IgD-negative memory B cell (primary cell): ENCODE results near the gene USP6NL. TPM values are rescaled to one million over a fixed set of nuclear protein-coding genes. Genes with fewer than 3 reads are reported as not detected.

ENCODE experiments used
- H3K27ac Mint-ChIP-seq, 3 donors: one replicate each; pipeline ENCODE4 v1.8.0; 2020 to 2022; ENCODE audit warnings: mild to moderate bottlenecking in 3 of 3, mixed read lengths in 3 of 3, moderate library complexity in 1 of 3
- H3K27me3 Mint-ChIP-seq: one replicate; pipeline ENCODE4 v1.8.0; 2021; ENCODE audit warnings: mixed read lengths
- H3K36me3 Mint-ChIP-seq: one replicate; pipeline ENCODE4 v1.8.0; 2020; ENCODE audit warnings: mild to moderate bottlenecking, mixed read lengths
- H3K4me1 Mint-ChIP-seq, 3 donors: one replicate each; pipeline ENCODE4 v1.8.0; 2020 to 2022; ENCODE audit warnings: mixed read lengths in 3 of 3, mild to moderate bottlenecking in 1 of 3
- H3K4me3 Mint-ChIP-seq, 4 donors: one replicate each; pipeline ENCODE4 v1.8.0; 2020 to 2022; ENCODE audit warnings: mild to moderate bottlenecking in 4 of 4, mixed read lengths in 4 of 4, moderate library complexity in 3 of 4
- H3K9me3 Mint-ChIP-seq, 3 donors: one replicate each; pipeline ENCODE4 v1.8.0; 2020 to 2021; ENCODE audit warnings: mixed read lengths in 3 of 3, mild to moderate bottlenecking in 1 of 3
- polyA plus RNA-seq: library from polyadenylated mRNA; unstranded; fragments of 300-500 nt; fragmentation: Illumina TruSeq; gene quantifications from one replicate; pipeline ENCODE4 v1.2.3, GENCODE V29; 2021

USP6NL gene
- polyA plus RNA-seq, 1 donor from 2014 or later, result 39.3 TPM

GRCh38 chr10:11563936-11564335 lies 47.5 kb downstream of the USP6NL start:
- Mint-ChIP-seq H3K9me3 (peaks cover 0 to 3% (median 0%) of the 10 kb centered on the region in 3 donors), H3K27me3 (no peaks in the 10 kb centered on the region), H3K4me3 (no peak overlapping the region), H3K27ac (peak overlapping the region; percentile 7 to 79 (median 51)), H3K36me3 (peaks cover 4% of the 10 kb centered on the region), H3K4me1 (peaks cover 54 to 69% (median 61%) of the 10 kb centered on the region in 3 donors)

GRCh38 chr10:11562888-11563287 lies 48.6 kb downstream of the USP6NL start:
- H3K36me3 Mint-ChIP-seq, result peaks cover 2% of the 10 kb centered on the region
- no peak overlapping the region for H3K4me3 Mint-ChIP-seq
- no peaks in the 10 kb centered on the region for H3K27me3 Mint-ChIP-seq
- peak overlapping the region in 1 of 3 donors; percentile 51 for H3K27ac Mint-ChIP-seq
- no peaks in the 10 kb centered on the region for H3K9me3 Mint-ChIP-seq
- peaks cover 52 to 69% (median 60%) of the 10 kb centered on the region in 3 donors for H3K4me1 Mint-ChIP-seq

- Mint-ChIP-seq H3K27ac (peak overlapping the region; percentile 78 to 97 (median 93)), H3K27me3 (no peaks in the 10 kb centered on the region), H3K9me3 (no peaks in the 10 kb centered on the region), H3K4me1 (peaks cover 62 to 73% (median 70%) of the 10 kb centered on the region in 3 donors), H3K36me3 (no peaks in the 10 kb centered on the region), H3K4me3 (peak overlapping the region; percentile 15 to 86 (median 61))
Measured at GRCh38 chr10:11560076-11560709, 51.3 kb downstream of the USP6NL start.

GRCh38 chr10:11557967-11558366 lies 53.5 kb downstream of the USP6NL start:
- H3K27me3 Mint-ChIP-seq, result no peaks in the 10 kb centered on the region
- H3K36me3 Mint-ChIP-seq, result no peaks in the 10 kb centered on the region
- peak overlapping the region; percentile 2 to 88 (median 74) for H3K27ac Mint-ChIP-seq
- no peaks in the 10 kb centered on the region for H3K9me3 Mint-ChIP-seq
- peaks cover 61 to 70% (median 68%) of the 10 kb centered on the region in 3 donors for H3K4me1 Mint-ChIP-seq
- H3K4me3 Mint-ChIP-seq, result peak overlapping the region in 1 of 4 donors; percentile 85

- no peaks in the 10 kb centered on the region for H3K9me3 Mint-ChIP-seq
- H3K27me3 Mint-ChIP-seq, result no peaks in the 10 kb centered on the region
- peak overlapping the region; percentile 2 to 88 (median 7) for H3K27ac Mint-ChIP-seq
- no peaks in the 10 kb centered on the region for H3K36me3 Mint-ChIP-seq
- peak overlapping the region in 2 of 4 donors; percentile 53 to 85 for H3K4me3 Mint-ChIP-seq
- H3K4me1 Mint-ChIP-seq, result peaks cover 65 to 73% (median 72%) of the 10 kb centered on the region in 3 donors
Measured at GRCh38 chr10:11557513-11557912, 53.9 kb downstream of the USP6NL start.

GRCh38 chr10:11555556-11555955 lies 55.9 kb downstream of the USP6NL start:
- H3K9me3 Mint-ChIP-seq, result no peaks in the 10 kb centered on the region
- no peaks in the 10 kb centered on the region for H3K36me3 Mint-ChIP-seq
- no peaks in the 10 kb centered on the region for H3K27me3 Mint-ChIP-seq
- H3K4me1 Mint-ChIP-seq, result peaks cover 70 to 75% (median 72%) of the 10 kb centered on the region in 3 donors
- H3K27ac Mint-ChIP-seq, result peak overlapping the region; percentile 1 to 82 (median 71)
- H3K4me3 Mint-ChIP-seq, result peak overlapping the region in 2 of 4 donors; percentile 30 to 78

GRCh38 chr10:11553773-11554381 lies 57.6 kb downstream of the USP6NL start:
- peak overlapping the region; percentile 47 to 89 (median 63) for H3K4me3 Mint-ChIP-seq
- H3K36me3 Mint-ChIP-seq, result no peaks in the 10 kb centered on the region
- H3K27me3 Mint-ChIP-seq, result no peaks in the 10 kb centered on the region
- H3K27ac Mint-ChIP-seq, result peak overlapping the region; percentile 62 to 92 (median 71)
- H3K9me3 Mint-ChIP-seq, result no peaks in the 10 kb centered on the region
- peaks cover 71 to 74% (median 74%) of the 10 kb centered on the region in 3 donors for H3K4me1 Mint-ChIP-seq

- H3K9me3 Mint-ChIP-seq, result no peaks in the 10 kb centered on the region
- H3K27ac Mint-ChIP-seq, result peak overlapping the region; percentile 32 to 80 (median 62)
- H3K27me3 Mint-ChIP-seq, result no peaks in the 10 kb centered on the region
- H3K4me3 Mint-ChIP-seq, result peak overlapping the region in 3 of 4 donors; percentile 42 to 89 (median 73)
- no peaks in the 10 kb centered on the region for H3K36me3 Mint-ChIP-seq
- H3K4me1 Mint-ChIP-seq, result peaks cover 68 to 72% (median 70%) of the 10 kb centered on the region in 3 donors
Measured at GRCh38 chr10:11551916-11552602, 59.4 kb downstream of the USP6NL start.

GRCh38 chr10:11551104-11551503 lies 60.3 kb downstream of the USP6NL start:
- H3K4me1 Mint-ChIP-seq, result peaks cover 70 to 72% (median 70%) of the 10 kb centered on the region in 3 donors
- no peaks in the 10 kb centered on the region for H3K36me3 Mint-ChIP-seq
- H3K27me3 Mint-ChIP-seq, result no peaks in the 10 kb centered on the region
- no peaks in the 10 kb centered on the region for H3K9me3 Mint-ChIP-seq
- peak overlapping the region in 1 of 3 donors; percentile 46 for H3K27ac Mint-ChIP-seq
- H3K4me3 Mint-ChIP-seq, result peak overlapping the region in 1 of 4 donors; percentile 49

- H3K4me3 Mint-ChIP-seq, result peak overlapping the region in 3 of 4 donors; percentile 28 to 67 (median 61)
- H3K27ac Mint-ChIP-seq, result peak overlapping the region; percentile 46 to 81 (median 57)
- H3K36me3 Mint-ChIP-seq, result no peaks in the 10 kb centered on the region
- peaks cover 64 to 70% (median 67%) of the 10 kb centered on the region in 3 donors for H3K4me1 Mint-ChIP-seq
- H3K27me3 Mint-ChIP-seq, result no peaks in the 10 kb centered on the region
- no peaks in the 10 kb centered on the region for H3K9me3 Mint-ChIP-seq
Measured at GRCh38 chr10:11548768-11549099, 62.7 kb downstream of the USP6NL start.

GRCh38 chr10:11548065-11548767 lies 63.2 kb downstream of the USP6NL start:
- Mint-ChIP-seq H3K27ac (peak overlapping the region in 1 of 3 donors; percentile 57), H3K36me3 (no peaks in the 10 kb centered on the region), H3K4me3 (peak overlapping the region in 2 of 4 donors; percentile 28 to 61)

GRCh38 chr10:11546581-11546980 lies 64.9 kb downstream of the USP6NL start:
- Mint-ChIP-seq H3K9me3 (no peaks in the 10 kb centered on the region), H3K4me1 (peaks cover 51 to 63% (median 57%) of the 10 kb centered on the region in 3 donors), H3K27me3 (no peaks in the 10 kb centered on the region), H3K4me3 (peak overlapping the region in 2 of 4 donors; percentile 25 to 67), H3K36me3 (peaks cover 2% of the 10 kb centered on the region), H3K27ac (peak overlapping the region in 1 of 3 donors; percentile 69)

More at GRCh38 chr10:11548065-11548767, 63.2 kb downstream of the USP6NL start:
- Mint-ChIP-seq H3K4me1 (peaks cover 60 to 69% (median 66%) of the 10 kb centered on the region in 3 donors), H3K27me3 (no peaks in the 10 kb centered on the region), H3K9me3 (no peaks in the 10 kb centered on the region)

GRCh38 chr10:11541296-11541695 lies 70.2 kb downstream of the USP6NL start:
- Mint-ChIP-seq H3K36me3 (peaks cover 5% of the 10 kb centered on the region), H3K9me3 (no peaks in the 10 kb centered on the region), H3K4me3 (no peak overlapping the region), H3K27me3 (no peaks in the 10 kb centered on the region), H3K27ac (no peak overlapping the region), H3K4me1 (peaks cover 46 to 68% (median 54%) of the 10 kb centered on the region in 3 donors)

GRCh38 chr10:11539191-11539868 lies 72.1 kb downstream of the USP6NL start:
- H3K4me1 Mint-ChIP-seq, result peaks cover 54 to 69% (median 62%) of the 10 kb centered on the region in 3 donors
- no peaks in the 10 kb centered on the region for H3K9me3 Mint-ChIP-seq
- peaks cover 5% of the 10 kb centered on the region for H3K36me3 Mint-ChIP-seq
- H3K27ac Mint-ChIP-seq, result peak overlapping the region; percentile 21 to 88 (median 41)
- H3K4me3 Mint-ChIP-seq, result peak overlapping the region in 3 of 4 donors; percentile 37 to 67 (median 43)
- no peaks in the 10 kb centered on the region for H3K27me3 Mint-ChIP-seq
